Fibroblast of lung (primary cell): ENCODE results near the gene ZNF554. TPM values are rescaled to one million over a fixed set of nuclear protein-coding genes. Genes with fewer than 3 reads are reported as not detected.

ENCODE experiments used
- DNase-seq, 2 donors: peaks; one replicate each; pipeline versions ENCODE4 v3.0.0 to v3.0.0-alpha.2; 2010; ENCODE audit warnings: low read depth in 2 of 2
- H2AFZ ChIP-seq: 2 replicates; pipeline ENCODE4 v1.5.1; 2012; ENCODE audit warnings: low read length, control low read depth, inconsistent platforms
- H3K27ac ChIP-seq: 2 replicates; pipeline ENCODE4 v1.5.1; 2011; ENCODE audit warnings: low read length, control low read depth; ENCODE audit not compliant: insufficient read depth
- H3K27me3 ChIP-seq: 2 replicates; pipeline ENCODE4 v1.5.1; 2011; ENCODE audit warnings: mild to moderate bottlenecking, low read length; ENCODE audit not compliant: control insufficient read depth, insufficient read depth
- H3K36me3 ChIP-seq: 2 replicates; pipeline ENCODE4 v1.5.1; 2011; ENCODE audit warnings: low read length; ENCODE audit not compliant: control insufficient read depth, insufficient read depth
- H3K4me1 ChIP-seq: 2 replicates; pipeline ENCODE4 v1.5.1; 2011; ENCODE audit warnings: low read length; ENCODE audit not compliant: control insufficient read depth, insufficient read depth; ENCODE audit errors: extremely low read depth
- H3K4me2 ChIP-seq: 2 replicates; pipeline ENCODE4 v1.5.1; 2011; ENCODE audit warnings: low read length, control low read depth; ENCODE audit not compliant: insufficient read depth; ENCODE audit errors: extremely low read depth
- H3K4me3 ChIP-seq, 4 experiments: fragments of 200-600 bp in 1 of 4; sonication (generic) in 1 of 4; replicated peaks in 1 of 4; 2 replicates each; pipeline ENCODE4 v1.5.1; 2011 to 2016; ENCODE audit warnings: low read length in 4 of 4, low read depth in 3 of 4, mild to moderate bottlenecking in 3 of 4, control low read depth in 2 of 4, inconsistent platforms in 1 of 4, mixed read lengths in 1 of 4; ENCODE audit not compliant: insufficient read depth in 1 of 4; ENCODE audit errors: control extremely low read depth in 1 of 4
- H3K79me2 ChIP-seq: 2 replicates; pipeline ENCODE4 v1.5.1; 2012; ENCODE audit warnings: mild to moderate bottlenecking, low read length, inconsistent platforms; ENCODE audit not compliant: control insufficient read depth, insufficient read depth
- H3K9ac ChIP-seq: 2 replicates; pipeline ENCODE4 v1.5.1; 2011; ENCODE audit warnings: mild to moderate bottlenecking, low read length, control low read depth; ENCODE audit not compliant: insufficient read depth
- H3K9me3 ChIP-seq: 2 replicates; pipeline ENCODE4 v1.5.1; 2012; ENCODE audit warnings: low read depth, low read length; ENCODE audit not compliant: control insufficient read depth, insufficient read depth
- H4K20me1 ChIP-seq: 2 replicates; pipeline ENCODE4 v1.5.1; 2011; ENCODE audit warnings: low read length; ENCODE audit not compliant: control insufficient read depth, insufficient read depth; ENCODE audit errors: extremely low read depth
- CTCF ChIP-seq, 2 donors: IDR thresholded peaks in 1 of 2; conservative IDR thresholded peaks in 1 of 2; 1 replicate in 1 of 2; 2 replicates in 1 of 2; pipeline ENCODE4 v1.5.1; 2011 to 2012; ENCODE audit warnings: low read length in 2 of 2, control low read depth in 1 of 2, inconsistent platforms in 1 of 2, low read depth in 1 of 2, mild to moderate bottlenecking in 1 of 2
- EZH2 ChIP-seq: IDR thresholded peaks from 2 replicates; pipeline ENCODE4 v1.5.1; 2012; ENCODE audit warnings: low read length, control low read depth, mild to moderate bottlenecking; ENCODE audit errors: missing control alignments
- polyA plus RNA-seq, 2 donors: library from polyadenylated mRNA; depleted of rRNA in 1 of 2; stranded (reverse) in 1 of 2; unstranded in 1 of 2; fragments of >200 nt; gene quantifications; 2 replicates each; pipeline ENCODE4 v1.2.1, GENCODE V29; 2011 to 2012; ENCODE audit warnings: missing spikeins in 1 of 2
- total RNA-seq: library from RNA; depleted of rRNA; stranded (reverse); fragments of >200 nt; gene quantifications from 2 replicates; pipeline ENCODE4 v1.2.1, GENCODE V29; 2014

The ZNF554 gene
- total and polyA plus RNA-seq, 2 donors (not counting 1 experiment from before 2014, with no cell fraction given): 2.0 to 5.8 TPM

GRCh38 chr19:2834294-2834871 is 14.7 kb downstream of the ZNF554 start:
- no peaks in the 10 kb centered on the region for H4K20me1 ChIP-seq
- no peak overlapping the region for H3K27ac ChIP-seq
- DNase-seq: peak in 1 of 2 donors; percentile 12

GRCh38 chr19:2837430-2837829 is 17.8 kb downstream of the ZNF554 start:
- DNase-seq: no peak
- H3K9ac ChIP-seq: no peak overlapping the region
- no peaks in the 10 kb centered on the region for H3K9me3 ChIP-seq
- H3K4me3 ChIP-seq: no peak overlapping the region
- no peaks in the 10 kb centered on the region for H3K79me2 ChIP-seq
- TF ChIP-seq CTCF (conservative IDR thresholded peaks at IDR 0.05 in 1 of 2, IDR thresholded peaks at IDR 0.05 in 1 of 2; ENCODE audit: low read depth in 1 of 2, low read length in 2 of 2) (no peak), EZH2 (no peak)
- no peaks in the 10 kb centered on the region for H3K36me3 ChIP-seq
- H4K20me1 ChIP-seq: no peaks in the 10 kb centered on the region
- H3K27ac ChIP-seq: no peak overlapping the region
- no peaks in the 10 kb centered on the region for H3K27me3 ChIP-seq
- H3K4me1 ChIP-seq: no peaks in the 10 kb centered on the region
- H3K4me2 ChIP-seq: no peak overlapping the region
- H2AFZ ChIP-seq: no peak overlapping the region

More at GRCh38 chr19:2834294-2834871, 14.7 kb downstream of the ZNF554 start:
- no peak overlapping the region for H3K4me3 ChIP-seq
- no peaks in the 10 kb centered on the region for H3K27me3 ChIP-seq
- H3K79me2 ChIP-seq: no peaks in the 10 kb centered on the region
- H3K9ac ChIP-seq: no peak overlapping the region
- no peaks in the 10 kb centered on the region for H3K4me1 ChIP-seq
- TF ChIP-seq EZH2: no peak
- TF ChIP-seq CTCF (conservative IDR thresholded peaks at IDR 0.05 in 1 of 2, IDR thresholded peaks at IDR 0.05 in 1 of 2; ENCODE audit: low read depth in 1 of 2, low read length in 2 of 2): no peak
- no peaks in the 10 kb centered on the region for H3K9me3 ChIP-seq
- no peak overlapping the region for H3K4me2 ChIP-seq
- no peaks in the 10 kb centered on the region for H3K36me3 ChIP-seq
- no peak overlapping the region for H2AFZ ChIP-seq

GRCh38 chr19:2840794-2841791 is 21.4 kb downstream of the ZNF554 start, which contains the start of gene ZNF555:
TSS of gene ZNF555 (plus strand) at chr19:2841475. CDS start at chr19:2841573, 98 bp downstream.
- no peaks in the 10 kb centered on the region for H3K9me3 ChIP-seq

More at GRCh38 chr19:2840794-2841791, 21.4 kb downstream of the ZNF554 start, which contains the start of gene ZNF555:
- H2AFZ ChIP-seq: peak within 1 kb of the TSS; percentile 84
- TF ChIP-seq EZH2 (no peak), CTCF (conservative IDR thresholded peaks at IDR 0.05 in 1 of 2, IDR thresholded peaks at IDR 0.05 in 1 of 2; ENCODE audit: low read depth in 1 of 2, low read length in 2 of 2) (peak in 1 of 2 donors; percentile 26)
- H3K9ac ChIP-seq: peak within 1 kb of the TSS; percentile 85
- H3K4me2 ChIP-seq: peak within 1 kb of the TSS; percentile 92
- H4K20me1 ChIP-seq: no peaks in the 10 kb centered on the region
- H3K4me3 ChIP-seq: peak within 1 kb of the TSS; percentile 67 to 83 (median 80)
- H3K36me3 ChIP-seq: no peaks in the 10 kb centered on the region
- H3K79me2 ChIP-seq: peaks cover 2% of the 10 kb centered on the region
- no peaks in the 10 kb centered on the region for H3K27me3 ChIP-seq
- H3K27ac ChIP-seq: peak within 1 kb of the TSS; percentile 85
- DNase-seq: peak; percentile 99
- no peaks in the 10 kb centered on the region for H3K4me1 ChIP-seq
